H9 (cell line): ENCODE measurements around the gene RPEL1. TPM values are rescaled to one million over a fixed set of nuclear protein-coding genes. Genes with fewer than 3 reads are reported as not detected.

Experiments used
- DNase-seq: peaks from one replicate; pipeline ENCODE4 v3.0.0-alpha.2; 2017
- H2AFZ ChIP-seq: one replicate; pipeline ENCODE4 v1.6.1; 2013; ENCODE audit warnings: mild to moderate bottlenecking, low read length, control low read depth, moderate library complexity
- H2AK5ac ChIP-seq: 2 replicates; pipeline ENCODE4 v1.6.1; 2013; ENCODE audit warnings: low read length, control low read depth, mixed read lengths; ENCODE audit not compliant: insufficient read length
- H2BK120ac ChIP-seq: one replicate; pipeline ENCODE4 v1.6.1; 2013; ENCODE audit warnings: low read depth, mild to moderate bottlenecking, low read length, control low read depth, inconsistent platforms; ENCODE audit not compliant: poor library complexity, severe bottlenecking
- H2BK12ac ChIP-seq: 2 replicates; pipeline ENCODE4 v1.6.1; 2013; ENCODE audit warnings: low read length, control low read depth, mixed read lengths, low read depth; ENCODE audit not compliant: insufficient read length
- H2BK15ac ChIP-seq: 2 replicates; pipeline ENCODE4 v1.6.1; 2013; ENCODE audit warnings: low read depth, low read length, control low read depth
- H2BK20ac ChIP-seq: one replicate; pipeline ENCODE4 v1.6.1; 2013; ENCODE audit warnings: low read depth, mild to moderate bottlenecking, low read length, control low read depth, inconsistent platforms; ENCODE audit not compliant: poor library complexity, severe bottlenecking
- H2BK5ac ChIP-seq: 2 replicates; pipeline ENCODE4 v1.6.1; 2013; ENCODE audit warnings: low read length, control low read depth, mixed read lengths; ENCODE audit not compliant: insufficient read length
- H3K14ac ChIP-seq: 2 replicates; pipeline ENCODE4 v1.6.1; 2013; ENCODE audit warnings: low read length, control low read depth; ENCODE audit not compliant: insufficient read depth
- H3K18ac ChIP-seq: 2 replicates; pipeline ENCODE4 v1.6.1; 2013; ENCODE audit warnings: low read depth, mild to moderate bottlenecking, mixed read lengths, low read length, control low read depth; ENCODE audit not compliant: insufficient read length
- H3K23ac ChIP-seq: 2 replicates; pipeline ENCODE4 v1.6.1; 2013; ENCODE audit warnings: low read length, control low read depth, mixed read lengths, low read depth; ENCODE audit not compliant: insufficient read length
- H3K23me2 ChIP-seq: 2 replicates; pipeline ENCODE4 v1.6.1; 2013; ENCODE audit warnings: low read depth, mild to moderate bottlenecking, mixed read lengths, low read length, control low read depth; ENCODE audit not compliant: insufficient read length, poor library complexity, severe bottlenecking
- H3K27ac ChIP-seq: 2 replicates; pipeline ENCODE4 v1.5.1; 2013; ENCODE audit warnings: low read length, control low read depth, mixed read lengths, low read depth; ENCODE audit not compliant: insufficient read length
- H3K27me3 ChIP-seq: 2 replicates; pipeline ENCODE4 v1.6.1; 2013; ENCODE audit warnings: low read length, control low read depth, inconsistent platforms; ENCODE audit not compliant: insufficient read depth
- H3K4ac ChIP-seq: 2 replicates; pipeline ENCODE4 v1.6.1; 2013; ENCODE audit warnings: low read depth, mild to moderate bottlenecking, control low read depth, inconsistent platforms, low read length, moderate library complexity
- H3K4me1 ChIP-seq: 2 replicates; pipeline ENCODE4 v1.6.1; 2013; ENCODE audit warnings: low read length, control low read depth, inconsistent platforms; ENCODE audit not compliant: insufficient read depth
- H3K4me2 ChIP-seq: 2 replicates; pipeline ENCODE4 v1.6.1; 2013; ENCODE audit warnings: low read length, control low read depth, mixed read lengths; ENCODE audit not compliant: insufficient read length, insufficient read depth
- H3K56ac ChIP-seq: 2 replicates; pipeline ENCODE4 v1.6.1; 2013; ENCODE audit warnings: low read depth, mild to moderate bottlenecking, mixed read lengths, low read length, control low read depth; ENCODE audit not compliant: insufficient read length
- H3K79me1 ChIP-seq: 2 replicates; pipeline ENCODE4 v1.6.1; 2013; ENCODE audit warnings: low read depth, mild to moderate bottlenecking, moderate library complexity, low read length, control low read depth, inconsistent platforms; ENCODE audit not compliant: insufficient read depth, poor library complexity, severe bottlenecking
- H3K79me2 ChIP-seq: 2 replicates; pipeline ENCODE4 v1.6.1; 2013; ENCODE audit warnings: low read length, control low read depth, inconsistent platforms; ENCODE audit not compliant: insufficient read depth
- H3K9ac ChIP-seq: 2 replicates; pipeline ENCODE4 v1.6.1; 2013; ENCODE audit warnings: low read length, control low read depth, mixed read lengths; ENCODE audit not compliant: insufficient read length; ENCODE audit errors: extremely low read depth
- H3K9me3 ChIP-seq: one replicate; pipeline ENCODE4 v1.6.1; 2013; ENCODE audit warnings: low read depth, low read length, inconsistent platforms; ENCODE audit not compliant: control insufficient read depth
- H3T11ph ChIP-seq: one replicate; pipeline ENCODE4 v1.6.1; 2013; ENCODE audit warnings: mild to moderate bottlenecking, low read length, control low read depth, inconsistent platforms
- H4K20me1 ChIP-seq: one replicate; pipeline ENCODE4 v1.6.1; 2013; ENCODE audit not compliant: control insufficient read depth, insufficient read length, insufficient read depth
- H4K5ac ChIP-seq: 2 replicates; pipeline ENCODE4 v1.6.1; 2013; ENCODE audit warnings: low read depth, mild to moderate bottlenecking, mixed read lengths, low read length, control low read depth; ENCODE audit not compliant: insufficient read length
- H4K8ac ChIP-seq: replicated peaks from 2 replicates; pipeline ENCODE4 v1.6.1; 2013; ENCODE audit warnings: low read length, control low read depth, mixed read lengths, low read depth; ENCODE audit not compliant: insufficient read length
- H4K91ac ChIP-seq: 2 replicates; pipeline ENCODE4 v1.6.1; 2013; ENCODE audit warnings: low read depth, mild to moderate bottlenecking, moderate library complexity, mixed read lengths, low read length, control low read depth; ENCODE audit not compliant: insufficient read length
- H3K27ac Mint-ChIP-seq, 3 experiments: 2 replicates in 2 of 3; 3 replicates in 1 of 3; pipeline ENCODE4 v1.8.0; 2020 to 2021; ENCODE audit warnings: mixed read lengths in 3 of 3, mild to moderate bottlenecking in 1 of 3, moderate library complexity in 1 of 3
- H3K27me3 Mint-ChIP-seq: 2 replicates; pipeline ENCODE4 v1.8.0; 2021; ENCODE audit warnings: low read depth, mild to moderate bottlenecking, moderate library complexity, mixed read lengths
- H3K36me3 Mint-ChIP-seq, 3 experiments: 2 replicates in 2 of 3; 3 replicates in 1 of 3; pipeline ENCODE4 v1.8.0; 2020 to 2021; ENCODE audit warnings: low read depth in 3 of 3, mixed read lengths in 3 of 3; ENCODE audit not compliant: insufficient read depth in 1 of 3
- H3K4me1 Mint-ChIP-seq, 2 experiments: 2 replicates each; pipeline ENCODE4 v1.8.0; 2020; ENCODE audit warnings: mixed read lengths in 2 of 2
- H3K4me3 Mint-ChIP-seq, 2 experiments: 2 replicates in 1 of 2; 3 replicates in 1 of 2; pipeline ENCODE4 v1.8.0; 2020 to 2021; ENCODE audit warnings: mild to moderate bottlenecking in 2 of 2, mixed read lengths in 2 of 2, moderate library complexity in 1 of 2
- H3K9me3 Mint-ChIP-seq, 2 experiments: 2 replicates in 1 of 2; 3 replicates in 1 of 2; pipeline ENCODE4 v1.8.0; 2020; ENCODE audit warnings: mild to moderate bottlenecking in 2 of 2, mixed read lengths in 2 of 2, moderate library complexity in 1 of 2
- CTCF ChIP-seq: fragments of 200-600 bp; sonication (generic); conservative IDR thresholded peaks from 3 replicates; pipeline ENCODE4 v1.8.0; 2021; ENCODE audit warnings: antibody characterized with exemption, mild to moderate bottlenecking
- WGBS: extraction: QIAGEN DNeasy Blood & Tissue Kit; methylation state at CpG from one replicate; pipeline ENCODE4 v1.1.7; 2013; ENCODE audit warnings: missing lambda C conversion rate, low lambda C conversion rate, mixed read lengths; ENCODE audit not compliant: insufficient read length; ENCODE audit errors: extremely low coverage; 5-methylcytosine and 5-hydroxymethylcytosine counted together
- total RNA-seq: library from RNA; stranded (reverse); gene quantifications from 2 replicates; pipeline ENCODE4 v1.2.1, GENCODE V29; 2021

The RPEL1 gene
- total RNA-seq, 1 experiment from 2014 or later = 0.13 TPM

GRCh38 chr10:103287992-103288391, 42.3 kb downstream of the RPEL1 start:
- no peak for DNase-seq
- no CpG with 5 or more reads among the region's 5 CpGs for WGBS
- Histone ChIP-seq H2BK15ac (no peak overlapping the region), H3K4ac (no peak overlapping the region), H2BK20ac (no peak overlapping the region), H4K91ac (no peak overlapping the region), H3K4me1 (no peaks in the 10 kb centered on the region), H3K79me2 (no peaks in the 10 kb centered on the region), H3K56ac (no peak overlapping the region), H3K27ac (no peak overlapping the region), H4K8ac (no peak overlapping the region), H3K23me2 (no peaks in the 10 kb centered on the region), H3K18ac (no peak overlapping the region), H3K4me2 (no peak overlapping the region), H3K9ac (no peak overlapping the region), H3K9me3 (no peaks in the 10 kb centered on the region), H2AK5ac (no peak overlapping the region), H4K20me1 (no peaks in the 10 kb centered on the region), H3K14ac (no peak overlapping the region), H2BK12ac (no peak overlapping the region), H2AFZ (no peak overlapping the region), H3T11ph (no peak overlapping the region), H2BK120ac (no peak overlapping the region), H3K23ac (no peak overlapping the region), H2BK5ac (no peak overlapping the region), H4K5ac (no peak overlapping the region), H3K27me3 (no peaks in the 10 kb centered on the region), H3K79me1 (no peaks in the 10 kb centered on the region)
- Mint-ChIP-seq H3K9me3 (no peaks in the 10 kb centered on the region), H3K36me3 (no peaks in the 10 kb centered on the region), H3K27ac (no peak overlapping the region), H3K4me3 (no peak overlapping the region), H3K27me3 (no peaks in the 10 kb centered on the region), H3K4me1 (no peaks in the 10 kb centered on the region)
- no peak for TF ChIP-seq CTCF
